DMS114 treated with DMSO at 0.1 percent for 48 hours (cell line): Measurements from ENCODE around the gene CERS3.

Source experiments
- DNase-seq: peaks from one replicate; lab custom pipeline; 2025; ENCODE audit not compliant: unreplicated experiment; lab: John Stamatoyannopoulos, UW

Gene CERS3

GRCh38 chr15:100528833-100529428 lies at the start of gene CERS3:
Gene CERS3 (minus strand): TSS chr15:100528950. CDS start chr15:100501849, 27,101 bp downstream.
- DNase-seq, result no peak

DNA sequence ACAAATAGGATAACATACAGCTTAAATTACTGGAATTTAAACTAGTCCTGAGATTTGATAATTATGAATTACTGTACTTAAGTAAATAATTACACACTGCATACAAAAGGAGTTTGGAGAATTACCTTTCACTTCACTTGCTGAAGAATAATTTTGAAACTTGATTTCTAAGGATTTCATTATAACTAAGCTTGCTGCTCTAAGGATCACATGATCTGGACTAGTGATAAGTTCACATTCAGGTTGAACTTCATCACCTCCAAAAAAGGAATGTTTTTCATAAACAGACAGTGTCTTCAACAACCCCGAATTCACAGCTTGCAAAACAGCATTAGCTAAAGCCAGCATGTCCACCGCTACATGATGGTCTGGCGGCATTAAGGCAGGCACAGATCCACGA lies 44.8 kb upstream of the CERS3 start:
- DNase-seq, result no peak

- DNase-seq, result peak; percentile 29
These were observed 43.7 kb upstream of the CERS3 start for GRCh38 chr15:100572362-100572983.

- no peak for DNase-seq
These were observed 42.9 kb upstream of the CERS3 start for GRCh38 chr15:100571592-100572167.

- DNase-seq, result no peak
These were observed 42.1 kb upstream of the CERS3 start for GRCh38 chr15:100570735-100571313.

GRCh38 chr15:100570275-100570674 lies 41.5 kb upstream of the CERS3 start:
- DNase-seq, result no peak

DNA sequence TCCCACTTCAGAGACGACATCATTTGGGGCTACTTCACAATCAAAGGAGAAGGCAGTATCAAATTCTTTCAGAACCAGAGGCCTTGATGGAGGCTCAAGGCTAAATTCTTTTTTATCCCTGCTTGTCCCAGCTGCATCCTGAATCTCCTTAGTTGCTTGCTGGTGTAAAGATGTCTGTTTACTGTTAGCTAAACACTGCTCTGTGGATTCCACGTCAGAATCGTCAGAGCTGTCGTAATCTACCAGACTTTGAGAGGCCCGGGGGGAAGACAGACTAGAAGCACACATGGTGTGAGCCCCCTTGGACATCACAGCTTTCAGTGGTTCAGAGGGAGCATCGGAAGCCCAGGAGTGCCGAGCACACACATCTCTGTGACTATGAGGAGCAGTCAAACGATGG lies 40.6 kb upstream of the CERS3 start:
- DNase-seq, result no peak

GRCh38 chr15:100566850-100567628 lies 38.3 kb upstream of the CERS3 start:
- no peak for DNase-seq

DNA sequence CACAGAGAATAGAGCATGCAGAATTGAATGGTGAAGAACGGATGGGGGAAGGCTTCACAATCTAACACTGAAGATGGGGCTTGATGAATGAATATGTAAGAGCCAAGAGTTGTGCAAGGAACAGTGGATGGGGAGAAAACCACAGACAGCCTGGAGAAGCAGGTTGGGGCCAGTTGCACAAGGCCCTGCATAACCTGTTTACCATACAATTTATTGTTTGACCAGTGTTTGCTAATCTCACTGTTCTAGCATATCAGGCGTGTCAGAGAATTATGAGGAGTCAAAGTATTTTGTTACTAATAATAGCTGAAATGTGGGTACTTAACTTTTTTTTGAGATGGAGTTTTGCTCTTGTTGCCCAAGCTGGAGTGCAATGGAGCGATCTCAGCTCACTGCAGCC lies 36.8 kb upstream of the CERS3 start:
- no peak for DNase-seq

DNA sequence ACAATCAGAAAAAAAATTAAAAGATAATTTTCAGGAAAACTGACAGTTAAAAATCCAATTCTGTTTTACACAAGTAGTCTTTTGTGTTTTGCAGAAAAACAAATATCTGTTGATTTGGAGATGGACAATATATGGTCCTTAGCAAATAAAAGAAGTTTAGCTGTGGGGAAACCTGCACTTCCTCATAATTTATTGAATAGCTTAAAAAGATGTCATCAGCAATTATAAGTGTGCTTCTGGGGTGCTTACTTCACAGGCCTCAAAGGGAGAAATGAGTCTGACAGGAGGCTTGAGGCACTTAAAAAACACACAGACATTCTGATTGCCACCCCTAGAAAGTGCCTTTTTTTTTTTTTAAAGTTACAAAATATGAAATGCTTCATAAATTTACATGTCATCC lies 31.6 kb upstream of the CERS3 start:
- no peak for DNase-seq

DNA sequence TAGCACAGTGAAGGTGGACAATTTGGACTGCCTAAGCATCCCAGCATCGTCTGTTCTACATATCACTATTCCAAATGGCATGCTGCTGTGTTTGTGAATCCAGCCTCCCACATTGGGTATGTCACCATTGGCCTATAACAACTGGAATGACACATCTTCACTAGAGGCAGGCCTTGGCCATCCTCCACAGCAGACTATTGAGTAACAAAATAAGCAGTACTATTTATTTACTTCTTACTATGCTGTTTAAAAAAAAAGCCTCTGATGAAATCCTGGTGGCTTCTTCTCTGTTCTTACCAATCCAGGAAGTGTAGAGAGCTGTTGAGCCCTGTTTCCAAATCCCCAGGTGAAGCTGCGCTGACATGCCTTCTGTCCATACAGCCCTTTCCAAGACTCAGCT lies 30.6 kb upstream of the CERS3 start:
- no peak for DNase-seq

DNA sequence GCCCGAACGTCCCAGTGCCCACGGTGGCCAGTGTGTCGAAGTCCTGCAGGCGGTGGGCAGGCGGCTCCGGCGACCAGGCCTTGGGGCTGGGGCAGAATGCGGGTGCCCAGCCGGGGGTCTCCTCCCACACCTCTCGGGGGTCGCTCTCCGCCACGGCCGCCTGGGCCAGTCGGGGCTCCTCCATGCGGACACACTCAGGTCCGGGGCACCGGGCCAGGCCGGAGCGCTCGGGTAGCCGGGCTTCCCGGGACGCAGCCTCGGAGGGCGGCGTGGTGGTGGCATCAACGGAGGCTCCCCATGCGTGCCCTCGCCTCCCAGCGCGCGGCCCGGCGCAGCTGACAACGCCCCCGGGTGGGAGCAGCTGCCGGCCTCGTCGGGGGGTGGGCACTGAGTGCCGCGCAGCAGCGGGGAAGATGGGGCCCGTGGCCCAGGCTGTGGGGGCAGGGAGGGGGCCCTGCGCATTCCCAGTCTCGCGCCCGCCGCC lies 30.1 kb upstream of the CERS3 start:
- no peak for DNase-seq

- DNase-seq, result no peak
These were observed 24.7 kb upstream of the CERS3 start for GRCh38 chr15:100553468-100553867.

DNA sequence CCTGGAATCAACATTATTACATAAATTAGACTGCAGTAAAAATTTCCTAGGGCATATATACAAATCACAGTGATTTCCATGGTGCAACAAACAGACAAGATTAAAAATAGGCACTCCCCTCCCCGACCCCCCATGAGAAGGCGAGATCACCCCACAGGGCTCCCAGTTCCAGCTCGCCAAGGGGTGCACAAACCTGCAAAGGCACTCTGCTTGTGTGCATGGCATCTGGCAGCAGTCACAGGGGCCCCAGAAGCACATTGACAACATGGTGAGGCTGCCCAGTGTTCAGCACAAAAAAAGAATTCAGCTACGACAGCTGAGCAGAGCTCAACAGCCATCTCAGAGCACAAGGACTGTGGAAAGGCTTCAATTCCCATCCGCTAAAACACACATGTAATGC lies 19.2 kb upstream of the CERS3 start:
- no peak for DNase-seq

DNA sequence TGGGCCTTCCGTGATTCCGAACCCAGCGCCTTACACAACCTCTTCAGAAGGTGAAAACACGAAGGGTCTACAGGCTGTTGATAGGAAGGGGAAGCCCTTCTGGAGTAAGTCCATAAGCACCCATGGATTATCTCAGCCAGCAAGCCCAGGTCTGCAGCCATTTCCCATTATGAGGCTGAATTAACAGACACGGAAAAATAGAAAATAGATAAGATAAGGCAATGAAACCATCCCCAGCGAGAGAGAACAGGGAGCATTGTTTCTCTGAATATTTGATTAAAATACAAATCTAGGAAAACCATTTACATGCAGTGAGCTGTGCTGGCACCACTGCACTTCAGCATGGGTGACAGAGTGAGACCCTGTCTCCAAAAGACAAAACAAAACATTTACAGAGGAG lies 16.2 kb upstream of the CERS3 start:
- DNase-seq, result no peak

- no peak for DNase-seq
These were observed 15.6 kb upstream of the CERS3 start for GRCh38 chr15:100544338-100544841.

DNA sequence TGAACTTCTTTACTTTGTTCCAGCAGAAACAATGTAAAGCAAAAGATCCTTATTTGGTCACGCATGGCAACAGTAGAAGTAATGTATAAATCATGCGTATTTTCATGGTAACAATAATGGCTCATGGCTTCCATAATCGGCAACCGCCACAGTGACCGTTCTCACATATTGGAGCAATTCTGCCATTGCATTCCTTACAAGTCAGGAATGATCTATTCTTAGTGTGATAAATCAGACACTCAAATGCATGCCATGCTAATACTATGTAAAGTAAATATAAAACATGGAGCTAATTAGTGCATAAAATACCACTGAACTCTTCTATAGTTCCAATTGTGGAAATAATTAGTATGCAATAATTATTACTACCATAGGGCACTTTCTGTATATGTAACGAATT lies 13.5 kb upstream of the CERS3 start:
- DNase-seq, result no peak

DNA sequence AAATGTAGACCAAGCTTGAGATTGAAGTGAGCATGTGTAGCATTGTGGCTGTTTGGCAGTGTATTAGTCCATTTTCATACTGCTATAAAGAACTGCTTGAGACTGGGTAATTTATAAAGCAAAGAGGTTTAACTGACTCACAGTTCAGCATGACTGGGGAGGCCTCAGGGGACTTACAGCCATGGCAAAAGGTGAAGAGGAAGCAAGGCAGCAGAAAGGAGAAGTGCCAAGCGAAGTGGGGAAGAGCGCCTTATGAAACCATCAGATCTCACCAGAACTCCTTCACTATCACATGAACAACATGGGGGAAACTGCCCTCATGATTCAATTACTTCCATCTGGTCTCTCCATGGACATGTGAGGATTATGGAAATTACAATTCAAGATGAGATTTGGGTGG lies 8.6 kb upstream of the CERS3 start:
- DNase-seq, result no peak

- no peak for DNase-seq
These were observed 8.0 kb upstream of the CERS3 start for GRCh38 chr15:100536733-100537132.

DNA sequence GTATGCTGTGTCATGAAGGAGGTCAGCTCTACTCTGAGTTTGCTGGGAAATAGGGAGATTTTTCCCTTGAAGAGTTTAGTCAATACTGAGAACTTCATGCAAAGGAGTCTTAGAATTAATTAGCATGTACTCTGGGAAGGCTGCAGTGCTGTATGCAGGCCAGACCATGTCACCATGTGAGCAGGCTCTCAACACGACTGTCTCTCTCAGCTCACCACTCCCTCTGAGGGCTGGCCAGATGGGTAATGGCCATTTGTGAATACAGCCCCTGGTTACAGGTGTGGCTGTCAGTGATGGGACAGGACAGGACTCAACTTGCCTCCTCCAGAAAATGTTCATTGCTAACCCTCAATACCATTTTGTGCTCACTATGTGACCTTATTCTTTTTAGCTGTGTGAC lies 5.1 kb upstream of the CERS3 start:
- no peak for DNase-seq

- DNase-seq, result no peak
These were observed 3.1 kb upstream of the CERS3 start for GRCh38 chr15:100531823-100532327.
